Measurements from ENCODE around the gene MRPS33. TPM values are rescaled to one million over a fixed set of nuclear protein-coding genes. Genes with fewer than 3 reads are reported as not detected.

The MRPS33 gene
- total and polyA plus RNA-seq, 2 experiments from 2014 or later: 23.1 to 140 TPM

DNA sequence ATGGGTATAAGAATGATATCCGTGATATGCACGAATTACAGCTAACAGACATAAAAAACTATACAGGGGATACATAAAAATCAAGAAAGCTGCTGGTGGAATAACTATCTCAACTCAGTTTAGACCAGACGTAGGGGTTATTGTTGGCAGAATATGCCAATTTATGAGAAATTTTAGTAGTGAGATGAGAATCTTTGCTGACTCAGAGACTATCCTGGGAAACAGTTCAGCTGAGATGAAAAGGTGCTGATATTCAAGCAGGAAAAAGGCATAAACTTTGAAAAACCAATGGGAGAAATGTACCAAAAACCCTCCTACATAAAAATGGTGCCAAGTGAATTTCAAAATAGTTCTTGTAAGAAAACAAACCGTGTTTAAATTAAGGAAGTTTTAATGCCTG, 3.3 kb downstream of the MRPS33 start:
- ATAC-seq: no peak
- Histone ChIP-seq H3K4me2 (no peak overlapping the region), H3K79me2 (replicated peaks; ENCODE audit: insufficient read depth) (peaks cover 28% of the 10 kb centered on the region), H3K9me2 (ENCODE audit: insufficient read depth) (no peaks in the 10 kb centered on the region), H3K27me3 (ENCODE audit: insufficient read depth) (no peaks in the 10 kb centered on the region), H3F3A (replicated peaks; ENCODE audit: low read depth) (0 out of 2 replicates have a peak, but pooled peaks cover 12% of the 10 kb centered on the region), H3K4me1 (ENCODE audit: insufficient read depth) (peaks cover 15% of the 10 kb centered on the region), H3K36me3 (ENCODE audit: insufficient read depth) (no peaks in the 10 kb centered on the region; the same call in 1 of the 2 replicates), H2AFZ (no peak overlapping the region), H4K20me1 (replicated peaks; ENCODE audit: insufficient read depth) (no peaks in the 10 kb centered on the region), H3K27ac (ENCODE audit: low read depth) (no peak overlapping the region), H3K4me3 (no peak overlapping the region)
- Mint-ChIP-seq H3K27ac (no peak overlapping the region), H3K27me3 (ENCODE audit: insufficient read depth, low read depth, poor library complexity) (no peaks in the 10 kb centered on the region), H3K9me3 (no peaks in the 10 kb centered on the region), H3K4me3 (no peak overlapping the region), H3K36me3 (ENCODE audit: low read depth) (peaks cover 20% of the 10 kb centered on the region), H3K4me1 (peaks cover 16% of the 10 kb centered on the region)
- no peak for TF ChIP-seq ZNF331 (CRISPR knock-in tag; IDR thresholded peaks at IDR 0.05; ENCODE audit: low read depth)
- no peak for TF ChIP-seq ZNF114 (CRISPR knock-in tag; IDR thresholded peaks at IDR 0.05)
- TF ChIP-seq EZH2 (IDR thresholded peaks at IDR 0.05; ENCODE audit: low read depth, unreplicated experiment): no peak
- no peak for TF ChIP-seq NANOG (IDR thresholded peaks at IDR 0.05; ENCODE audit: borderline replicate concordance)
- no peak for TF ChIP-seq JUNB (IDR thresholded peaks at IDR 0.05; ENCODE audit: unreplicated experiment)
- TF ChIP-seq, protein P1, sequence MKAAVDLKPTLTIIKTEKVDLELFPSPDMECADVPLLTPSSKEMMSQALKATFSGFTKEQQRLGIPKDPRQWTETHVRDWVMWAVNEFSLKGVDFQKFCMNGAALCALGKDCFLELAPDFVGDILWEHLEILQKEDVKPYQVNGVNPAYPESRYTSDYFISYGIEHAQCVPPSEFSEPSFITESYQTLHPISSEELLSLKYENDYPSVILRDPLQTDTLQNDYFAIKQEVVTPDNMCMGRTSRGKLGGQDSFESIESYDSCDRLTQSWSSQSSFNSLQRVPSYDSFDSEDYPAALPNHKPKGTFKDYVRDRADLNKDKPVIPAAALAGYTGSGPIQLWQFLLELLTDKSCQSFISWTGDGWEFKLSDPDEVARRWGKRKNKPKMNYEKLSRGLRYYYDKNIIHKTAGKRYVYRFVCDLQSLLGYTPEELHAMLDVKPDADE (IDR thresholded peaks at IDR 0.05): no peak
- DNase-seq (ENCODE audit: low spot score): no peak

- H3K27me3 Mint-ChIP-seq (ENCODE audit: insufficient read depth, low read depth, poor library complexity): no peaks in the 10 kb centered on the region
- no peaks in the 10 kb centered on the region for H3K27me3 ChIP-seq (ENCODE audit: insufficient read depth)
- H3K27ac ChIP-seq (ENCODE audit: low read depth): no peak overlapping the region
- no peak overlapping the region for H3K4me3 Mint-ChIP-seq
- H3K79me2 ChIP-seq (replicated peaks; ENCODE audit: insufficient read depth): no peaks in the 10 kb centered on the region
- ATAC-seq: no peak
- H3F3A ChIP-seq (replicated peaks; ENCODE audit: low read depth): no peaks in the 10 kb centered on the region
- DNase-seq (ENCODE audit: low spot score): no peak
- H2AFZ ChIP-seq: no peak overlapping the region
- no peaks in the 10 kb centered on the region; the same call in 1 of the 2 replicates for H4K20me1 ChIP-seq (replicated peaks; ENCODE audit: insufficient read depth)
- no peaks in the 10 kb centered on the region for H3K9me2 ChIP-seq (ENCODE audit: insufficient read depth)
- no peaks in the 10 kb centered on the region for H3K4me1 Mint-ChIP-seq
- no peaks in the 10 kb centered on the region for H3K9me3 Mint-ChIP-seq
- no peak overlapping the region for H3K27ac Mint-ChIP-seq
- H3K36me3 ChIP-seq (ENCODE audit: insufficient read depth): no peaks in the 10 kb centered on the region; the same call in 1 of the 2 replicates
- no peak overlapping the region for H3K4me2 ChIP-seq
- H3K4me1 ChIP-seq (ENCODE audit: insufficient read depth): no peaks in the 10 kb centered on the region
- H3K36me3 Mint-ChIP-seq (ENCODE audit: low read depth): peaks cover 20% of the 10 kb centered on the region
- H3K4me3 ChIP-seq: no peak overlapping the region
- TF ChIP-seq, protein P1 (IDR thresholded peaks at IDR 0.05): no peak
- TF ChIP-seq, protein P2, sequence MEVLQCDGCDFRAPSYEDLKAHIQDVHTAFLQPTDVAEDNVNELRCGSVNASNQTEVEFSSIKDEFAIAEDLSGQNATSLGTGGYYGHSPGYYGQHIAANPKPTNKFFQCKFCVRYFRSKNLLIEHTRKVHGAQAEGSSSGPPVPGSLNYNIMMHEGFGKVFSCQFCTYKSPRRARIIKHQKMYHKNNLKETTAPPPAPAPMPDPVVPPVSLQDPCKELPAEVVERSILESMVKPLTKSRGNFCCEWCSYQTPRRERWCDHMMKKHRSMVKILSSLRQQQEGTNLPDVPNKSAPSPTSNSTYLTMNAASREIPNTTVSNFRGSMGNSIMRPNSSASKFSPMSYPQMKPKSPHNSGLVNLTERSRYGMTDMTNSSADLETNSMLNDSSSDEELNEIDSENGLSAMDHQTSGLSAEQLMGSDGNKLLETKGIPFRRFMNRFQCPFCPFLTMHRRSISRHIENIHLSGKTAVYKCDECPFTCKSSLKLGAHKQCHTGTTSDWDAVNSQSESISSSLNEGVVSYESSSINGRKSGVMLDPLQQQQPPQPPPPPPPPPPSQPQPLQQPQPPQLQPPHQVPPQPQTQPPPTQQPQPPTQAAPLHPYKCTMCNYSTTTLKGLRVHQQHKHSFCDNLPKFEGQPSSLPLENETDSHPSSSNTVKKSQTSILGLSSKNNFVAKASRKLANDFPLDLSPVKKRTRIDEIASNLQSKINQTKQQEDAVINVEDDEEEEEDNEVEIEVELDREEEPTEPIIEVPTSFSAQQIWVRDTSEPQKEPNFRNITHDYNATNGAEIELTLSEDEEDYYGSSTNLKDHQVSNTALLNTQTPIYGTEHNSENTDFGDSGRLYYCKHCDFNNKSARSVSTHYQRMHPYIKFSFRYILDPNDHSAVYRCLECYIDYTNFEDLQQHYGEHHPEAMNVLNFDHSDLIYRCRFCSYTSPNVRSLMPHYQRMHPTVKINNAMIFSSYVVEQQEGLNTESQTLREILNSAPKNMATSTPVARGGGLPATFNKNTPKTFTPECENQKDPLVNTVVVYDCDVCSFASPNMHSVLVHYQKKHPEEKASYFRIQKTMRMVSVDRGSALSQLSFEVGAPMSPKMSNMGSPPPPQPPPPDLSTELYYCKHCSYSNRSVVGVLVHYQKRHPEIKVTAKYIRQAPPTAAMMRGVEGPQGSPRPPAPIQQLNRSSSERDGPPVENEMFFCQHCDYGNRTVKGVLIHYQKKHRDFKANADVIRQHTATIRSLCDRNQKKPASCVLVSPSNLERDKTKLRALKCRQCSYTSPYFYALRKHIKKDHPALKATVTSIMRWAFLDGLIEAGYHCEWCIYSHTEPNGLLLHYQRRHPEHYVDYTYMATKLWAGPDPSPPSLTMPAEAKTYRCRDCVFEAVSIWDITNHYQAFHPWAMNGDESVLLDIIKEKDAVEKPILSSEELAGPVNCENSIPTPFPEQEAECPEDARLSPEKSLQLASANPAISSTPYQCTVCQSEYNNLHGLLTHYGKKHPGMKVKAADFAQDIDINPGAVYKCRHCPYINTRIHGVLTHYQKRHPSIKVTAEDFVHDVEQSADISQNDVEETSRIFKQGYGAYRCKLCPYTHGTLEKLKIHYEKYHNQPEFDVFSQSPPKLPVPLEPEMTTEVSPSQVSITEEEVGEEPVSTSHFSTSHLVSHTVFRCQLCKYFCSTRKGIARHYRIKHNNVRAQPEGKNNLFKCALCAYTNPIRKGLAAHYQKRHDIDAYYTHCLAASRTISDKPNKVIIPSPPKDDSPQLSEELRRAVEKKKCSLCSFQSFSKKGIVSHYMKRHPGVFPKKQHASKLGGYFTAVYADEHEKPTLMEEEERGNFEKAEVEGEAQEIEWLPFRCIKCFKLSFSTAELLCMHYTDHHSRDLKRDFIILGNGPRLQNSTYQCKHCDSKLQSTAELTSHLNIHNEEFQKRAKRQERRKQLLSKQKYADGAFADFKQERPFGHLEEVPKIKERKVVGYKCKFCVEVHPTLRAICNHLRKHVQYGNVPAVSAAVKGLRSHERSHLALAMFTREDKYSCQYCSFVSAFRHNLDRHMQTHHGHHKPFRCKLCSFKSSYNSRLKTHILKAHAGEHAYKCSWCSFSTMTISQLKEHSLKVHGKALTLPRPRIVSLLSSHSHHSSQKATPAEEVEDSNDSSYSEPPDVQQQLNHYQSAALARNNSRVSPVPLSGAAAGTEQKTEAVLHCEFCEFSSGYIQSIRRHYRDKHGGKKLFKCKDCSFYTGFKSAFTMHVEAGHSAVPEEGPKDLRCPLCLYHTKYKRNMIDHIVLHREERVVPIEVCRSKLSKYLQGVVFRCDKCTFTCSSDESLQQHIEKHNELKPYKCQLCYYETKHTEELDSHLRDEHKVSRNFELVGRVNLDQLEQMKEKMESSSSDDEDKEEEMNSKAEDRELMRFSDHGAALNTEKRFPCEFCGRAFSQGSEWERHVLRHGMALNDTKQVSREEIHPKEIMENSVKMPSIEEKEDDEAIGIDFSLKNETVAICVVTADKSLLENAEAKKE (CRISPR knock-in tag; IDR thresholded peaks at IDR 0.05): no peak
- no peak for TF ChIP-seq JUNB (IDR thresholded peaks at IDR 0.05; ENCODE audit: unreplicated experiment)
- TF ChIP-seq NANOG (IDR thresholded peaks at IDR 0.05; ENCODE audit: borderline replicate concordance): no peak
- TF ChIP-seq ZNF331 (CRISPR knock-in tag; IDR thresholded peaks at IDR 0.05; ENCODE audit: low read depth): no peak
Measured at GRCh38 chr7:141003172-141004065, 11.3 kb downstream of the MRPS33 start.

All from GM23338 (cell line).